Tibial nerve (tissue), 4 donors: ENCODE measurements around the gene ROBO1. TPM values are rescaled to one million over a fixed set of nuclear protein-coding genes. Genes with fewer than 3 reads are reported as not detected.

Source experiments
- DNase-seq, 2 donors: peaks; one replicate each; pipeline ENCODE4 v3.0.0-alpha.2; 2019; ENCODE audit warnings: low spot score in 2 of 2
- H3K27ac ChIP-seq, 4 donors: fragments of 200-600 bp; sonication (generic) in 3 of 4; one replicate each; pipeline ENCODE4 v1.5.1; 2017 to 2019; ENCODE audit warnings: mild to moderate bottlenecking in 1 of 4
- H3K27me3 ChIP-seq, 2 donors: fragments of 200-600 bp; sonication (generic) in 1 of 2; one replicate each; pipeline versions ENCODE4 v1.5.1 to v1.6.0; 2017 to 2019
- H3K36me3 ChIP-seq, 3 donors: fragments of 200-600 bp; sonication (generic); one replicate each; pipeline ENCODE4 v1.5.1; 2018 to 2019
- H3K4me1 ChIP-seq, 4 donors: fragments of 200-600 bp; sonication (generic) in 3 of 4; one replicate each; pipeline ENCODE4 v1.5.1; 2017 to 2019
- H3K4me3 ChIP-seq, 4 donors: fragments of 200-600 bp; sonication (generic) in 3 of 4; one replicate each; pipeline ENCODE4 v1.5.1; 2017 to 2019; ENCODE audit warnings: mild to moderate bottlenecking in 1 of 4, moderate library complexity in 1 of 4
- H3K9me3 ChIP-seq, 4 donors: fragments of 200-600 bp; sonication (generic) in 3 of 4; one replicate each; pipeline ENCODE4 v1.5.1; 2017 to 2019
- CTCF ChIP-seq, 5 experiments: fragments of 200-600 bp in 3 of 5; fragments of 450-650 bp in 2 of 5; sonication (generic) in 3 of 5; IDR thresholded peaks; one replicate each; pipeline ENCODE4 v1.5.1; 2016 to 2019; ENCODE audit warnings: antibody characterized with exemption in 5 of 5, mild to moderate bottlenecking in 3 of 5, moderate library complexity in 2 of 5
- EP300 ChIP-seq, 2 donors: sonication (generic); formaldehyde crosslinking; IDR thresholded peaks; one replicate each; pipeline ENCODE4 v1.6.1; 2017; ENCODE audit warnings: antibody characterized with exemption in 2 of 2, mild to moderate bottlenecking in 1 of 2
- POLR2A ChIP-seq, 2 donors: fragments of 450-650 bp; IDR thresholded peaks; one replicate each; pipeline ENCODE4 v1.6.1; 2017; ENCODE audit warnings: antibody characterized with exemption in 2 of 2, mild to moderate bottlenecking in 2 of 2, moderate library complexity in 2 of 2
- WGBS, 2 donors: methylation state at CpG; one replicate each; pipeline ENCODE4 v1.1.5; 2018; 5-methylcytosine and 5-hydroxymethylcytosine counted together
- total RNA-seq, 4 donors: library from RNA; depleted of rRNA; stranded (reverse); fragments of >200 nt; gene quantifications; one replicate each; pipeline ENCODE4 v1.1.0, GENCODE V29; 2016

ROBO1 gene
- total RNA-seq, 4 donors from 2014 or later: 12.6 to 27.8 (median 23.1) TPM

- Histone ChIP-seq H3K36me3 (no peaks in the 10 kb centered on the region), H3K27ac (no peak overlapping the region), H3K9me3 (no peaks in the 10 kb centered on the region), H3K4me1 (no peaks in the 10 kb centered on the region), H3K27me3 (no peaks in the 10 kb centered on the region), H3K4me3 (no peak overlapping the region)
- TF ChIP-seq EP300 (IDR thresholded peaks at IDR 0.05) (no peak), CTCF (IDR thresholded peaks at IDR 0.05) (no peak), POLR2A (IDR thresholded peaks at IDR 0.05) (no peak)
- no peak for DNase-seq
- WGBS, 2 donors: 43 to 44% methylated on average over 3 of the region's 3 CpGs
Observed at GRCh38 chr3:78642226-78643035, 1125.4 kb downstream of the ROBO1 start.

GRCh38 chr3:78641703-78642102 is 1126.1 kb downstream of the ROBO1 start:
- Histone ChIP-seq H3K9me3 (no peaks in the 10 kb centered on the region), H3K27ac (no peak overlapping the region), H3K36me3 (no peaks in the 10 kb centered on the region), H3K4me1 (no peaks in the 10 kb centered on the region), H3K4me3 (no peak overlapping the region), H3K27me3 (no peaks in the 10 kb centered on the region)
- TF ChIP-seq EP300 (IDR thresholded peaks at IDR 0.05) (no peak), POLR2A (IDR thresholded peaks at IDR 0.05) (no peak), CTCF (IDR thresholded peaks at IDR 0.05) (no peak)
- WGBS, 2 donors: 80 to 85% methylated on average over 2 of the region's 2 CpGs
- no peak for DNase-seq

- Histone ChIP-seq H3K27me3 (no peaks in the 10 kb centered on the region), H3K36me3 (peaks cover 0 to 12% (median 0%) of the 10 kb centered on the region in 3 donors), H3K27ac (no peak overlapping the region), H3K4me3 (no peak overlapping the region), H3K9me3 (no peaks in the 10 kb centered on the region), H3K4me1 (no peaks in the 10 kb centered on the region)
- no peak for DNase-seq
- 61 to 65% methylated on average over 3 of the region's 3 CpGs for WGBS, 2 donors
- no peak for TF ChIP-seq POLR2A (IDR thresholded peaks at IDR 0.05)
- TF ChIP-seq EP300 (IDR thresholded peaks at IDR 0.05): no peak
- TF ChIP-seq CTCF (IDR thresholded peaks at IDR 0.05): no peak
Observed at GRCh38 chr3:78634316-78634715, 1133.5 kb downstream of the ROBO1 start.

- TF ChIP-seq POLR2A (IDR thresholded peaks at IDR 0.05) (no peak), CTCF (IDR thresholded peaks at IDR 0.05) (no peak), EP300 (IDR thresholded peaks at IDR 0.05) (no peak)
- no peak for DNase-seq
- whole genome bisulfite sequencing, 2 donors: 68 to 75% methylated on average over 4 of the region's 4 CpGs
- Histone ChIP-seq H3K36me3 (peaks cover 0 to 12% (median 0%) of the 10 kb centered on the region in 3 donors), H3K4me3 (no peak overlapping the region), H3K27ac (no peak overlapping the region), H3K9me3 (no peaks in the 10 kb centered on the region), H3K27me3 (no peaks in the 10 kb centered on the region), H3K4me1 (no peaks in the 10 kb centered on the region)
Observed at GRCh38 chr3:78633626-78634025, 1134.2 kb downstream of the ROBO1 start.

- no peak for DNase-seq
- no peaks in the 10 kb centered on the region for H3K9me3 ChIP-seq
- TF ChIP-seq EP300 (IDR thresholded peaks at IDR 0.05) (no peak), CTCF (IDR thresholded peaks at IDR 0.05) (no peak), POLR2A (IDR thresholded peaks at IDR 0.05) (no peak)
- H3K27me3 ChIP-seq: no peaks in the 10 kb centered on the region
- H3K36me3 ChIP-seq: peaks cover 0 to 12% (median 0%) of the 10 kb centered on the region in 3 donors
- no peaks in the 10 kb centered on the region for H3K4me1 ChIP-seq
- 63 to 69% methylated on average over 6 of the region's 6 CpGs for WGBS, 2 donors
- H3K4me3 ChIP-seq: no peak overlapping the region
- H3K27ac ChIP-seq: no peak overlapping the region
Observed at GRCh38 chr3:78632925-78633553, 1134.8 kb downstream of the ROBO1 start.
